ENCODE results near the gene MIPOL1.
"Not testable (repeated sequence)": the region's sequence is repeated elsewhere in the genome, so short reads cannot be mapped to it uniquely, and the experiment has no call there.

The MIPOL1 gene

DNA sequence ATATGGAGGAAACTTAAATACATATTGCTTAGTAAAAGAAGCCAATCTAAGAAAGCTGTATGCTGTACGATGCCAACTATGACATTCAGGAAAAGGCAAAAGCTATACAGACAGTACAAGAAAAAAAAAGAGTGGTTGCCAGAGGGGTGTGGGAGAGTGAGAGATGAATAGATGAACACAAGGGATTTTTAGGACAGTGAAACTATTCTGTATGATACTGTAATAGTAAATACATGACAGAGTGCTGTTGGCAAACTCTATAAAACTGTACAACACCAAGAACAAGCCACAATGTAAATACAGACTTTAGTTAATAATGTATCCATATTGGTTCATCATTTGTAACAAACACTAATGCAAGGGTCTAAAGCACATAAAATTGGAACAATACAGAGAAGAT lies 10.9 kb upstream of the MIPOL1 start:
- no peak for DNase-seq (ENCODE audit: low read depth, low spot score)
- TF ChIP-seq, protein P1, sequence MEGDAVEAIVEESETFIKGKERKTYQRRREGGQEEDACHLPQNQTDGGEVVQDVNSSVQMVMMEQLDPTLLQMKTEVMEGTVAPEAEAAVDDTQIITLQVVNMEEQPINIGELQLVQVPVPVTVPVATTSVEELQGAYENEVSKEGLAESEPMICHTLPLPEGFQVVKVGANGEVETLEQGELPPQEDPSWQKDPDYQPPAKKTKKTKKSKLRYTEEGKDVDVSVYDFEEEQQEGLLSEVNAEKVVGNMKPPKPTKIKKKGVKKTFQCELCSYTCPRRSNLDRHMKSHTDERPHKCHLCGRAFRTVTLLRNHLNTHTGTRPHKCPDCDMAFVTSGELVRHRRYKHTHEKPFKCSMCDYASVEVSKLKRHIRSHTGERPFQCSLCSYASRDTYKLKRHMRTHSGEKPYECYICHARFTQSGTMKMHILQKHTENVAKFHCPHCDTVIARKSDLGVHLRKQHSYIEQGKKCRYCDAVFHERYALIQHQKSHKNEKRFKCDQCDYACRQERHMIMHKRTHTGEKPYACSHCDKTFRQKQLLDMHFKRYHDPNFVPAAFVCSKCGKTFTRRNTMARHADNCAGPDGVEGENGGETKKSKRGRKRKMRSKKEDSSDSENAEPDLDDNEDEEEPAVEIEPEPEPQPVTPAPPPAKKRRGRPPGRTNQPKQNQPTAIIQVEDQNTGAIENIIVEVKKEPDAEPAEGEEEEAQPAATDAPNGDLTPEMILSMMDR (IDR thresholded peaks at IDR 0.05; ENCODE audit: low read depth, low read length) = no peak
- in situ Hi-C loops (cut with HindIII; ENCODE audit: low sequenced_read_pairs) = no loop called here
- H3K4me3 ChIP-seq (ENCODE audit: low read depth, low read length) = no peak overlapping the region

DNA sequence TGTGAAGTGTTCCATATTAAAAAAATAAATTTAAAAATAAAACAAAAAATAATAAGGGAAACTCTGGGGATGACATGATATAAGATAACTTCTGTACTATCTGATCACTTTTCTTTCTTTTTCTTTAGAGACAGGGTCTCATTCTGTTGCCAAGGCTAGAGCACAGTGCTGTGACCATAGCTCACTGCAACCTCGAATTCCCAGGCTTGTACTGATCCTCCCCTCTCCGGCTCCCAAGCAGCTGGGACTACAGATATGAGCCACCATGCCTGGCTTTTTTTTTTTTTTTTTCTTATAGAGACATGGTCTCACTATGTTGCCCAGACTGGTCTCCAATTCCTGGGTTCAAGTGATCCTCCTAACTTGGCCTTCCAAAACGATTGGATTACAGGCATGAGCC lies 10.4 kb upstream of the MIPOL1 start:
- in situ Hi-C loops (cut with HindIII; ENCODE audit: low sequenced_read_pairs) = no loop called here
- H3K4me3 ChIP-seq (ENCODE audit: low read depth, low read length) = no peak overlapping the region
- TF ChIP-seq, protein P1 (IDR thresholded peaks at IDR 0.05; ENCODE audit: low read depth, low read length) = no peak
- no peak for DNase-seq (ENCODE audit: low read depth, low spot score)

DNA sequence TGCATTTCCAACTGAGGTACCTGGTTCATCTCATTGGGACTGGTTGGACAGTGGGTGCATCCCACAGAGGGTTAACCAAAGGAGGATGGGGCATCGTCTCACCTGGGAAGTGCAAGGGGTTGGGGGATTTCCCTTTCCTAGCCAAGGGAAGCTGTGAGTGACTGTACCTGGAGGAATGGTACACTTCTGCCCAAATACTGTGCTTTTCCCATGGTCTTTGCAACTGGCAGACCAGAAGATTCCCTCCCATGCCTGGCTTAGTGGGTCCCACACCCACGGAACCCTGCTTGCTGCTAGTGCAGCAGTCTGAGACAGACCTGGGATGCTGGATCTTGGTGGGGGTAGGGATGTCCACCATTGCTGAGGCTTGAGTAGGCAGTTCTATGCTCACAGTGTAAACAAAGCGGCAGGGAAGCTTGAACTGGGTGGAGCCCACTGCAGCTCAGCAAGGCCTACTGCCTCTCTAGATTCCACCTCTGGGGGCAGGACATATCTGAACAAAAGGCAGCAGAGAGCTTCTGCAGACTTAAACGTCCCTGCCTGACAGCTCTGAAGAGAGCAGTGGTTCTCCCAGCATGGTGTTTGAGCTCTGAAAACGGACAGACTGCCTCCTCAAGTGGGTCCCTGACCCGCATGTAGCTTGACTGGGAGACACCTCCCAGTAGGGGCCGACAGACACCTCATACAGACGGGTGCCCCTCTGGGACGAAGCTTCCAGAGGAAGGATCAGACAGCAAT lies 9.7 kb upstream of the MIPOL1 start:
- in situ Hi-C loops (cut with HindIII; ENCODE audit: low sequenced_read_pairs); H3K4me3 ChIP-seq (ENCODE audit: low read depth, low read length); DNase-seq (ENCODE audit: low read depth, low spot score): not testable (repeated sequence)

DNA sequence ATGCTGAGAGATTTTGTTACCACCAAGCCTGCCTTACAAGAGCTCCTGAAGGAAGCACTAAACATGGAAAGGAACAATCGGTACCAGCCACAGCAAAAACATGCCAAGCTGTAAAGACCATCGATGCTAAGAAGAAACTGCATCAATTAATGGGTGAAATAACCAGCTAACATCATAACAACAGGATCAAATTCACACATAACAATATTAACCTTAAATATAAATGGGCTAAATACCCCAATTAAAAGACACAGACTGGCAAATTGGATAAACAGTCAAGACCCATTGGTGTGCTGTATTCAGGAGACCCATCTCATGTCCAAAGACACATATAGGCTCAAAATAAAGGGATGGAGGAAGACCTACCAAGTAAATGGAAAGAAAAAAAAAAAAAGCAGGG lies 8.0 kb upstream of the MIPOL1 start:
- DNase-seq (ENCODE audit: low read depth, low spot score); H3K4me3 ChIP-seq (ENCODE audit: low read depth, low read length); in situ Hi-C loops (cut with HindIII; ENCODE audit: low sequenced_read_pairs): not testable (repeated sequence)

DNA sequence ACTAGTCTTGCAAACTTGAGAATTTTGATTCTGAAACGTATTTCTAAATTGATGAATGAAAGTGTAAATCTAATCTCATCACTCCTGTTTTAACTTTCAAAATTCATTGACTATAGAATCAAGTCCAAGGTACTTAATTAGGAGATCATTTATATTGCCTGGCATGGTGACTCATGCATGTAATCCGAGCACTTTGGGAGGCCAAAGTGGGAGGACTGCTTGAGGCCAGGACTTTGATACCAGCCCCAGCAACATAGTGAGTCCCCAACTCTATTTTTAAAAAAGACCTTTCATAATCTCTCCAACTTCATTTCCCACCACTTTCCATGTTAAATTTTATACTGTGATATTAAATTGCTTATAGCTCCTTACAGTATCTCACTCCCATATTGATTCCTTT lies 3.0 kb upstream of the MIPOL1 start:
- in situ Hi-C loops (cut with HindIII; ENCODE audit: low sequenced_read_pairs) = no loop called here
- DNase-seq (ENCODE audit: low read depth, low spot score) = no peak
- no peak overlapping the region for H3K4me3 ChIP-seq (ENCODE audit: low read depth, low read length)
- TF ChIP-seq, protein P1 (IDR thresholded peaks at IDR 0.05; ENCODE audit: low read depth, low read length) = no peak

DNA sequence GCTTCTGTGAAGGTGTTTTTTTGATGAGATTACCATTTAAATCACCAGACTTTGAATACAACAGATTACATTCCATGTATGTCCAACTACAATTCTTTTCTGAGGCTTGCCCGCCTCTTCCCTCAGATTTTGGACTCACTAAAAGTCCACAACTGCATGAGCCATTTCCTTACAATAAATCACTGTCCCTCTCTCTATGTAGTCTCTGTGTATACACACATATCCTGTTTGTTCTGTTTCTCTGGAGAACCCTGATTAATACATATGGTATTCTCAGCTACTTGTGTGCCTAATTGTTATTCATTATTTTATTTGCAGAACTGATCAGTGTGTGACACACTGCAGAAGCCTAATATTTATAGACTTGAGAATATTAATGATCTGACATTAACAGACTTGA lies 2.4 kb upstream of the MIPOL1 start:
- no peak overlapping the region for H3K4me3 ChIP-seq (ENCODE audit: low read depth, low read length)
- peak; percentile 30 for DNase-seq (ENCODE audit: low read depth, low spot score)
- TF ChIP-seq, protein P1 (IDR thresholded peaks at IDR 0.05; ENCODE audit: low read depth, low read length) = no peak
- in situ Hi-C loops (cut with HindIII; ENCODE audit: low sequenced_read_pairs) = no loop called here

DNA sequence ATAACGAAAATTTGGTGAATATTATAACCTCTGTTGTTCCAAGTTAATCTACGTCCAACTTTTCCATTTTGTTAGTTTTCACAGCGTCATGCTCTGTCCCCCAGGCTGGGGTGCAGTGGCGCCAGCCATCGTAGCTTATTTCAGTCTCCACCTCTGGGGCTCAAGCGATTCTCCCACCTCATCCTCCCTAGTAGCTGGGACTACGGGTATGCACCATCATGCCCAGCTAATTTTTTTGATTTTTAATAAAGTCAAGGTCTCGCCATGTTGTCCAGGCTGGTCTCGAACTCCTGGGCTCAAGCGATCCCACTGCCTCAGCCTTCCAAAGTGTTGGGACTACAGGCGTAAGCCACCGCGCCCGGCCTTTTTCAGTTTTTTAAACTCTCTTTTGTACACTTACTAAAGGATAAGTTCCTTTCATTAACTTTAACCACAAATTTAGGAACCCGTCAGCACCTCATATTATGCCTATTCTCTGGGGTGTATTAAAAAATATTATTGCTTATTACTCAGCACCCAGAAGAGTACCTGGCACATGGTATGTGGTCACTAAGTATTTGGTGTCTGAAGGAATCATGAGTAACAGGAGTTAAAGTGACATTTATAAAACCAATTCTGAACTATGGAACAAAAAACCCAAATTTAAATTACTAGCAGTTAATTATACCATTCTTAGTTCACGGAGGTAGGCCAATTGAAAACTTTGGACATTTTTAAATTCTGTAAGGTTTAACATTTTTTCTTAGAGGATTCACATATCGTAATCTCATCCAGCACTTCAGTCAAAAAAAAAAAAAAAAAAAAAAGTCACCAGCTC lies 925 bp upstream of the MIPOL1 start:
- in situ Hi-C loops (cut with HindIII; ENCODE audit: low sequenced_read_pairs) = no loop called here
- peak overlapping the region; percentile 77 for H3K4me3 ChIP-seq (ENCODE audit: low read depth, low read length)
- DNase-seq (ENCODE audit: low read depth, low spot score) = no peak
- TF ChIP-seq, protein P1 (IDR thresholded peaks at IDR 0.05; ENCODE audit: low read depth, low read length) = no peak
